Dedifferentiated amniotic fluid mesenchymal stem cell (primary cell): Measurements from ENCODE around the gene GRB10.

Source experiments
- DNase-seq: peaks from one replicate; pipeline ENCODE4 v3.0.0-alpha.2; 2016; ENCODE audit errors: extremely low spot score

Gene GRB10

DNA sequence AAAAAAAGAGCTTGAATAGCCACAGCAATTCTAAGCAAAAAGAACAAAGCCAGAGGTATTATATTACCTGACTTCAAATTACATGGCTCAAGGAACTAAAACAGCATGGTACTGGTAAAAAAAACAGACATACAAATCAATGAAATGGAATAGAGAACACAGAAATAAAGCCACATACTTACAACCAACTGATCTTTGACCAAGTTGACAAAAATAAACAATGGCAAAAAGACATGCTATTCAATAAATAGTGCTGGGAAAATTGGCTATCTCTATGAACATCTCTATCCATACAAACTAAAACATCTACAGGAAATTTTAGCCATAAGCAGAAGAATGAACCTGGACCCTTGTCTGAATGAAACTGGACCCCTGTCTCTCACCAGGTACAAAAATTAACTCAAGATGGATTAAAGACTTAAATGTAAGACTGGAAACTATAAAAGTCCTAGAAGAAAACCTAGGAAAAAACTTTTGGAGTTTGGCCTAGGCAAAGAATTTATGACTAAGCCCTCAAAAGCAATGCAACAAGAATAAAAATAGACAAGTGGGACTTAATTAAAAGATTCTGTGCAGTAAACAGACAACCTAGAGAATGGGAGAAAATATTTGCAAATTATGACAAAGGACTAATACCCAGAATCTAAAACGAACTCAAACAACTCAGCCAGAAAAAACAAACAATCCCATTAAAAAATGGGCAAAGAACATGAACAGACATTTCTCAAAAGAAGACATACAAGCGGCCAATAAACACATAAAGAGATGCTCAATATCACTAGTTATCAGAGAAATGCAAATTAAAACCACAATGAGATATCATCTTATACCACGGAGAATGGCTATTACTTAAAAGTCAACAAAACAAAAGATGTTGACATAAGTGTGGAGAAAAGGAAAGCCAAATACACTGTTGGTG, 144.7 kb downstream of the GRB10 start:
- no peak for DNase-seq

DNA sequence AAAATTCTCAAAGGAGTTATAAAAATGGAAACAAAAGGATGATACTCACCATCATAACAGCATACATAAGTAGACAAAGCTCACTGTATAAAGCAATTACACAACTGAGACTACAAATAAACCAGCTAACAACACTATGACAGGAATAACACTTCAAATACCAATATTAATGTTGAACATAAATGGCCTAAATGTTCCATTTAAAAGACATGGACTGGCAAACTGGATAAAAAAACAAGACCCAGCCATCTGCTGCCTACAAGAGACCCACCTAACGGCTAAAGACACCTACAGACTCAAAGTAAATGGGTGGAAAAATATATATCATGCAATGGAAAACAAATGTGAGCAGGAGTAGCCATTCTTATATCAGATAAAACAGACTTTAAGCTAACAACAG, 148.3 kb downstream of the GRB10 start:
- DNase-seq, result no peak

DNA sequence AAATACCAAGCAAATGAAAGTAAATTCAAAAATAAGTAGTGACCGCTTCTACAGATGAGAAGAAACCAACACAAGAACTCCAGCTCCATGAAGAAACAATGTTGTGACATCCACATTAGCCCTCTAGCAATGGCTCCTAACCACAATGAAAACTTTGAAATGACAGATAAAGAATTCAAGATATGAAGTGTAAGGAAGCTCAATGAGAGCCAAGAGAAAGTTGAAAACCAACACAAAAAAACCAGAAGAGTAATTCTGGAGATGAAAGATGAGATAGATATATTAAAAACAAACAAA, 149.3 kb downstream of the GRB10 start:
- no peak for DNase-seq

DNA sequence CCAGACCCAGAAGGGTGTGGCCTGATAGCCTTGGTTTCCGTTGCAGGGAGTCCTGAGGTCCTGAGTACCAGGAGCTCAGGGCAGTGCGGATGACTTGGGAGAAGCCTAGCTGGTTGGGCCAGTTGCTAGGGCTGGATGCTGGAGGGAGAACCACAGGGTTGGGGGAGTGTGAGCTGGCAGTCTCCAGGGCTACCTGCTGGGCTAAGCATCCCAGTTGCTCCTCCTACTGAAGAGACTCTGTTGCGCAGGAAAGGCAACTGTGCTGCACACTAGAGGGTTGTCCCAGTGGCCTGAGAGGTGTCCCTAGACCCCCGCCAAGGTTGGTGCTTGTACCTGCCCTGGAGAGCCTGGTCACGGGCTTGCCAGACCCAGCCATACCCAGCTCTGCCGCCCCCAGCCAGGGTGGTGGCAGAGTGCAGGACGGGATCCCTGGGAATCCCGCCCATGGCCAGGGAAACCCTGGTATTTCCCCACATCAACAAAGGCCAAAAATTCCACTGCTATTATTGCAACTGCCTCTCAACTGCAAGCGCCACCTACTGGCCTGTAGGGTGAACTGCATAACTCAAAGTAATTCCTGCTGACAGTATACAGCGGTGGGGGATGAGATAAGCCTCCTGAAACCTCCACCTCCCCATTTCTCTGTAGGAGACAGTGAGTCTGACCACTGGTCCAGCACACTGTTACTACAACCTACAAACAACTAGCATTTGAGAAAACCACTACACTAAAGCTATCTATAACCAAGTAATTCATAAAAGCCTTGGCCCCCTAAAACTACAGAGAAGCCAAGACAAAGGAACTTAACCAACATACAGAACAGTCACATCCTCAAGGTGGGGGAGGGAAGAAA, 149.9 kb downstream of the GRB10 start:
- DNase-seq, result peak; percentile 26

DNA sequence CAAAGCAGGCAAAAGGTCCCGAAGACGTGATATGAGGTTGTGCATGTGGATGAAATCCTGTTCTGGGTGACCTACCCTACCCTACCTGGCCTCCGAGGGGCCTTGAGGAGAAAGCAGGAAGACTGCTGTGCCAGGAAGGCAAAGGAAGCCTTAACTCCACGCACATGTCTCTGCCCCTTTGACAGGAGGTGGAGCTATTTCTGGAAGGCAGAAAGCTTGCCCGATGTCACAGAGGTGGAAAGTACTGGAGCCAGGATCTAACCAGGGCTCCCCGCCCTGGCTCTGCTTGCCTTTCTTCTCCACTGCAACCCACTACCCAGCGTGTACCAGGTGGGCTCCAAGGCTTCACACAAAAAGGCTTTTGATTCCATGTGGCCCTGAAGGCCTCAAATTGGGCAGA, 151.1 kb downstream of the GRB10 start:
- DNase-seq, result no peak

DNA sequence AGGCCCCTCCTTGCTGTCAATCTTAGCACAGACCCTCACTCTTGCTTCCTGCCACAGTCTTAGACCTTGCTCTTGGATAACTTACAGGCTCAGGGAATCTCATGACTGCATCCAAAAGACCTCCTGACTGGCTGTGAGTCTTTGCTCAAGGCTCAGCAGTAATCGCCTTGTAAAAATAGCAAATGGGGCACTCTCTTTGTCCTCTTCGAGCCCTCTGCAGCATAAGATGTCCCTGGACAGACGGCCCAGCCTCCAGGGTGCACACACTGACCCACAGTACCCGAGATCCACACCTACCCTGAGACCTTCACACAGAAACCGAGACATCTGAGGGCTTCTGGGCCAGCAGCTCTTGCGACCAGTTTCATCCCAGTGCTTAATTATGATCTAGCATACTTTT, 151.6 kb downstream of the GRB10 start:
- DNase-seq, result no peak

DNA sequence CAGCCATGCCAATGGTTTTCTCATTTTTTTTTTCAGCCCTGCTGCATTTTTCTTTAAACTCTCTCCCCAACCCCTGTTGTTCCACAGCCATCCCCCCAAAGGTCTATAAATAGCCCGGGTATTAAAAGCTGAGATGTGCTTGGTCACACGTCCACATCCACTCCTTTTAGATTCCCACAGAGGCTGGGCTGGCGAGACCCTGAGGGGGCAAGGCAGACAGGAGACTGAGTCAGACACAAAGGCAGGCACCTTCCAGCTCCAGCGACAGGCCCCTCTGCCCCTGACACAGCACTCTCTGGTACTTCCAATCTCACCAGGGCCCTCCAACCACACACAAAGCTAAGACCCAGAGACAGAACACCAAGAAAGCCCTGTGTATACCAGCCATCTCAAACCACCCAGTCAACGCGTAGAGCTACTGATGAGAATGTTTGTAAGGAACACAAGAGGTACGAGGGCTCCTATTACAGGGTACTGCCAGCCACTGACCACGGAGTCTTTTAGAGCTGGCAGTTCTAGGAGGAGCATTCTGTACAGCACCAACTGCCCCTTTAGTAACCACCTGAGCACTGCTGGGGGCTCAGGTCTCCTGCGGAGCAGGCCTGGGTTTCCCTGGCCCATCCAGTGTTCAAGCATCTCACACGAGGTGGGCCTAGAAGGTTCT, 153.3 kb downstream of the GRB10 start:
- no peak for DNase-seq

DNA sequence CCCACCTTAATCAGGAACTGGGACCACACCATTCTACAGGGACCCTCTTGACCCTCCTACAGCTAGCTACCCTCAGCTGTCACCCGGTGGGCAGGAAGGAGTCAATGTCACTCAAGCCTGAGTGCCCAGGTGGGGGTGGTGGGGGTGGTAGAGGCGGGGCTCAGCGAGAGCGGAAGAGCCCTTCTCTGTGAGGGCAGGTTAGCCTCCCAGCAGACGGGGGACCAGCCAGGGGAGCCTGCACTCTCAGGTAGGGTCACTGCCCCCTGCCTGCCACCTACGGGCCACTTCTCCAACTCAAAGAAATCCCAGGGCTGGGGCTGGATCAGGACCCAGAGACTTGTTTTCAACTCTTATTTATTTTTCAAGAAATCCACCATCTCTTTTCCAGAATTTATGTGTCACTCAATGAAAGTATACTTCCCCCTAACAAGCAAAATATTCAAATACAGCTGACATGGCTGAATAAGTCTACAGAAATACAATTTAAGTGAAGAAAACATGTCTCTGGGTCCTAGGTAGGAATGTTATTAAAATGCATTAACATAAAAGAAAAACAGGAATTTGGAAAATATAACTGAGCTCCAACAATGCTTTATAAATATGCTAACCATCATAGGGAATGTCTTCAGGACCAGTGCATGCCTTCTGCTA, 154.1 kb downstream of the GRB10 start:
- DNase-seq, result no peak

DNA sequence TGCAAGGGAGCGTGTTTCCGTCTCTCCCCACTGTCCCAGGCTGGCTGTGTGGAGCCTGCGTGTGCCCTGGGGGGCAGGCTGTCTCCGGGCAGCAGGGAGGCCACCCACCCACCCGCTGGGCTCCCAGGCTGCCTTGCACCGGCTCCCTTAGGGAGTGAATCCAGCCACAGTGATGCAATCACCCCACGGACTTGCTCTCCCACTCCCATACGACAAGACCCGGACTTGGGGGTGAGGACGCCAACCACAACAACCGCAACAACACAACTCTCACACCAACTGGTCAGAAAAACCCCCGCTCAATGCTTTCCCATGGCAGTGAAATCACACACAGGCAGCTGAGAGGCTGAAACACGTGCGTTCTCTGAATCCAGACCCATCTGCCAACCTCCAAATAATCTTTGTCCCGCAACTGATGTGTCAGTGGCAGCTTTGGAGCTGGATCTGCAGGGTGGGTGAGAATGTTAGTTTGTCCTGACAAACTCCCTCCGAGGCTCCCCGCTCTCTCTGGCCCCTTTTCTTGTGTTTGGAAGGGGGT, 154.8 kb downstream of the GRB10 start:
- no peak for DNase-seq

DNA sequence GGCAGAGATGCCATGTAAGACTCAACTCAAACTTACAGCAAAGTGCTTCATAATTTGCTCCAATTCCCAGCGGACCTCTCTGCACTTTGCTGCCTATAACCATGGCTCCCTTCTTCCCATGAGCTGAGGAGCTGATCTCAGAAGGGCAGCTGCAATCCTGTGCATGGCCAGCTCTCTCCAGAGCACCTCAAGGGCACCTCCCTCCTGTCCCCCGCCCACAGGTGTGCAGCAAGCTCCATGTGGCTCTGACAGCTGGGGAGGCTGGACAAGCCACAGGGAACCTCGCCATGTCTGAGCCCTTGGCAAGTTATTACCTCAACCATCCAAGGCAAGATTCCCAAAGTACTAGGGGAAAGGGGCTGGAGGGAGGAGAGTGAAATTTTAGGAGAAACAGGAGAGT, 156.4 kb downstream of the GRB10 start:
- no peak for DNase-seq

DNA sequence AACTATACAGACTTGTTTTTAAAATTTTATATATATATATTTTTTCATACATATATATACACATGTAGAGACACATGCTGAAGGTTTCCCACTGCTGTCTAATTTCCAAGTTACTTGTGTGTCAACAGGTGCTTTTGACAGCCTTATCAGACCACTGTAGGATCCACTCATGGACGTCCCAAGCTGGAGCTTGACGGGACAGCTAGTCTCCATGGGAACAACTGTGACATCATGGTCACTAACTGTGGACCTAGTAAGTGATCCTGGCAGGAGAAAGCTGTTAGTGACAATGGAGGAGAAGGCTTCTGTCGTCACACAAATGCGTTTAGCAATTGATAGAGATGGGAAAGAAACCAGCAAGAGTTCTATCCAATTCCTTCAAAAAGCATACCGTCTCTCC, 157.3 kb downstream of the GRB10 start:
- DNase-seq, result no peak

DNA sequence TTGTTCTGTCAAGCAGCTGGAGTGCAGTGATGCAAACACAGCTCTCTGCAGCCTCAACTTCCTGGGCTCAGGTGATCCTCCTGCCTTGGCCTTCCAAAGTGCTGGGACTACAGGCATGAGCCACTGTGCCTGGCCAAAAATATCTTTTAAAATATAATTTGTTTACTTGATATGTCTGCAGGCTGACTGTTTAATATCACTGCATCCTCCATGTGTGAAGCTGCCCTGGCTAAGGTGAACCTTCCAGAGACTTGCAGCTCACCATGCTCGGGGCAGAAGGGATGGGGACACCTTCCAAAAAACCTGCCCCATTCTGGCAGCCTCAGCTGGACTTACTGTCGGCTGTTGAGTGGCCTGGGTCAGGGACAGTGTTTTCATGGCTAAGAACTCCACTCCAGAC, 159.9 kb downstream of the GRB10 start:
- no peak for DNase-seq

DNA sequence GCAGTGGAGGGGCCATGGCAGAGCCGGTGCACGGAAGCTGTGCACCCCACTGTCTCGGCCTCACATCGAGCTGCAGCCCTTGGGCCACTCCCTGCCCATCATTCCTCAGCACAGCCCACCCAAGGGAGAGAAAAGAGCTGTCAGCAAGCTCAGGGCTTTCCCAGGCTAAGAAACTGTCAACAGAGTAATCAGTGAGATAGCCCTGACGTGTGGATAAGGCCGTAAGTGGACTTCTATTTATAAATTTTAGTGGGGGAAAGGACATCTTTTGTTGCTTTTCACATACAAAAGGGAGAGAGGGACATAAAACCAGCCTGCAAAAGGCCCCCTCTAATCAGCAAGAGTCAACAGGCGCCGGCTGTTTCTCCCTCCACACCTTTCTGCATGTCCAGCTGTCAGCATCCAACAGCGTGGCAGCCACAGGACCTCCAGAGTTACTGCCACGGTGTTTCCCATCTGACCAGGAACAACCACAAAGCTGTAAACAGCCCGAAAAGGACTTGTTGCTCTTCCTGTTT, 160.7 kb downstream of the GRB10 start:
- DNase-seq, result no peak

DNA sequence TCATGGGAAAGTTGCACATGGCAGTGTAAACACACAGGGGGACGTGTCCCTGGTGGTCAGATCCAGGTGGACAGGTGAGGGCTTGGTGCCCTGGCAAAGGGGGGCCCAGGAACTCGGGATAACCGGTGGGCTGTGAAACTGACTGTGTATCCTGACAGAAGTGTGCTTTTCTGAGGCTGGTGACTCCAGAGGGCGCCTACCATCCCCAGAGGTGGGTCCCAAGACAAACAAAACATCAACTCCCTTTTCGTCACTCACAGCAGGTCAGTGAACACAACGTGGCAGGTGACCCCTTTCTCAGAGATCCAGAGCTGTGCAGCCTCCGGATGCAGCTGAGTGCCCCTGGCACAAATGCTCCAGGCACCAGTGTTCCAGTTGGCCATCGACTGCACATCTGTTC, 161.5 kb downstream of the GRB10 start:
- no peak for DNase-seq

DNA sequence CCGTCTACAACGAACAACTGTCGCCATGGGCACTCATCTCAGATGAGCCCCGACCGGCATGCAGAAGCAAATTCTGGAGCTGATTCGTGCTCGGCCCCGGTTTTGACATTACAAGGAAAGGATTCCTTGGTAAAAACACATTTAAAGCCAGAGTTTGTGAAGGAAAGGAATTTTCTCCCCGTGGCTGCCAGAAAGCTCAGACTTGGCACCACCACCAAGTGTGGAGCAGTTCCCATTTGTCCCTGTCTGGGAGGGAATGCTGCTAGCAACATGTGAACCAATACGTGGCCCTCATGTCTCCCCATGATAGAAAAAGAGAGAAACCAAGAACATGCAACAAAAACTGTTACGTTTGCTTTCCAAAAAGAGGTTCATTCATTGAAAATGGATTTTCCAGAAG, 162.3 kb downstream of the GRB10 start:
- DNase-seq, result no peak

DNA sequence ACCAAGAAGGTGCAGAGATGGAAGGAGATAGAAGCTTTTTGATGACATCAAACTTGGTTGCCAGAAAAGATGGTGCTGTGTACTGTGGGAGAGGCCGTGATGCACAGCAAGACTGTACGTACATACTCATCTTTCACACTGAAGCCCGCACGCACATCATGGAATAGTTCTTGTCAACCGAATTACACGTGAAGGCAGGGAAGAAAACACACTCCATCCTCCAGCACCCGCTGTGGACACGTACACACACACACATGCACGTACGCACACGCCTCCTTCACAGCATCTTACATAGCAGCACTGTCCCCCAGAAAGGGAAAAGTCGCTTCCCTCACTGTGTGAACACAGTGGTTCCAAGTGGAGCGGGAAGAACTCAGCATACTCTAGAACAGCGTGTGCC, 163.0 kb downstream of the GRB10 start:
- no peak for DNase-seq

DNA sequence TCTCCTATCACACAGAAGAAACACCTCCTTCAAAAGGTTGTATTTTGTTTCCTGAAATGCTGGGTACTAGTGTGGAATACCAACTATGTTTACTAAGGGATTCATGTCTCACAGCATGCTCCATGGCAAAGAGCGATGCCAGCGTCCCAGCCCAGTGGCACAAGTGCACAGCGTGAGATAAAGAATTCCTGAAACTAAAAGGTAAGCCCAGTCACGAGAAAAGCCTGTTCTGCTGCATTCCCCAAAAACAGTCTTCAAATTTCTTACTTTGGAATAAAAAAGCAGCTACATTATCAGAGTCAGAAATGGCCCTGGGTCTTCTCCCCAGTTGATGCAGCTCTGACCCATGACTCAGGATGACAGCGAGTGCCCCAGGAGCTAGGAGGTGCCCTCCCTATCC, 164.4 kb downstream of the GRB10 start:
- DNase-seq, result no peak

DNA sequence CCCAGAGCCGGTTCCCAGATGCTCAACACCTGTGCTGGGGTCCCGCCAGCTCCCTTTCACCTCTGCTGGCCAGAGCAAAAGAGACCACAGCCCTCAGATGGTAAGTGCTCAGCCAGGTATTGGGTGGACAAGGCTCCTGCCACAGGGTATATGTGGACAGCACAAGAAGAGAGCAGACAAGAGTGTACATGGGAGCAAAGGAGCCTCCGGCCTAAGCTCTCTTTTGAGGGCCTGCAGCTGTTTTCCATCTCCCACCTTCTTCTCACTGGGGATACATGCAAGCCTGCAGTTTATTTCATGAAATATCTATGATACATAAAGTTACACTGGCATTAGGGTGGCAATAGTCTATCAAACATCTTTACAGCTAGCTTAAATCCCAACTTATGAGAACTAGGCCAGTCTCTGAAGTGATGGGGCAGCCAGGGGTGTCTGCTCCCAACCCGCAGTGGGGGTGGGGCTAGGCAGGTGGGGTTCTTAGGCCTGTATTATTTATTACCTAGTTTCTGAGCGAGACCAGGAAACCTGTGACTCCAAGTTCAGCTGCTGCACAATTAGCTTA, 167.1 kb downstream of the GRB10 start:
- DNase-seq, result no peak

DNA sequence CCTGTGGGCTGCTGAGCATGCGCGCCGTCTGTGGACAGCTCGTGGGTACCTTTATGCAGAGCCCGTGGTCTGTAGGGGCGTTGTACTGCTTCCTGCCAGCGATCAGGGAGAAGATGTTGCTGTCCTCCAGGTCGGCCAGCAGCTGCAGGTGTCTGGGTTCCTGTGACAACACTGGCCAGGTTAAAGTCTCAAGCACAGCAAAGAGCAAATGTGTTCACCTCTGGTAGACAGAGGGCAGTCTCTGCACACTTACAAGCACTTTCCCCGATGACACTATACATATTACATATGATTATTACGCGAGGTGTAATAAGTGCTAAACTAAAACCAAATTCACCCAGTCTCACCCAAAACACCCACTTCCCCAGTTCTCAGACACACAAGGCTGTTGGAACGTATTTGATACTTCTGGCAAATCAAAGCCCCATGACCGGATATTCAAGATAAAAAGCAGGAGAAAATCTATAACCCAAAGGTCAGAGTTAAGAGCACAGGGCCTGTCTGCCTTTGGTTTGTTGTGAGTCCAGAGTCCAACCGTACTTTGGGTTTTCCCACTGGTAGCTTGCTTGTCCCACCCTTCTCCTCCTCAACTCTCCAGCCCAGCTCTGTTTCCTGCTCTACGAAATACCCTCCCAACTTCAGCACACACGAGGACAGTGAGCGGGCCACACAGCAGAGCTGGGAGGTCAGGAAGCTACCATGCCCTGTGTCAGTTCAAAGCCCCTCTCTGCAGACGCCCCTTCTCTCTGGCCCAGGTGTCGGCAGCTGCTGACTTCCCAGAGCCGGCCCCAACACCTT, 167.8 kb downstream of the GRB10 start:
- no peak for DNase-seq

DNA sequence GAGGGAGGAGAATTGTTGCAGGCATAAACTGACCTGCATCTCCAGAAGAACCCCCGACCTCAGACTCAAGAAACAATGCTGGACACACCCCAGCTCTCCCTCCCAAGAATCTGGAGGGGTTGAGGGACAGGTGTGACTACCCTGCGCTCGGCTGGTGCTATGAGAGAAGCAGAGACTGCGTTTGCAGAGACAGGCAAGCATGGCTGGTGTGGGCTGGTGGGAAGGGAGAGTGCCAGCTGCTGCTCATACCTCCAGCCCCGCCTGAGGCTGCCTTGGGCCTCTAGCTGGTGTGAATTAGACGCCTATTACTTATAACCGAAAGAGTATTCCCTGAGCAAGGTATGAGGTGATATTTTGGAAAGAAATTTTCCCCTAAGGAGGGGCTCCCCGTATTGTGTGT, 169.2 kb downstream of the GRB10 start:
- DNase-seq, result no peak

DNA sequence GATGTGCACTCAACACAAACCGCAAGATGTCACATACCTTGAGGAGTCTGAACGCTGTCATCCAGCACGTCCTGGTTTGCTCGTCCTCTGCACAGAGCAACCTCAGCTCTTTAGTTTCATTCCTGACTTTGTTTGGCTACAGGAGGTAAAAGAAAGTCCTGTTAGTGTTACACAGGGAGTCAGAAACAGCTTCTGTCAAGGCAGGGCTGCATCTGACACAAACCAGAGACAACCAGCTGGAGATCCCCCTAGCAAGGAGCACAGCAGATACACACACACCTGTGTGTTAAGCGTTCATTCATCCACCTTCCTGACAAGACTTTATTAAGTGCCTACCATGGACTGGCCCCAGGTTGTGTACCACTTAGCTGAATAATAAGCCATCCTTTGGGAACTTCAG, 170.0 kb downstream of the GRB10 start:
- DNase-seq, result no peak
